ENCODE data around the gene KCNK4.

DNA sequence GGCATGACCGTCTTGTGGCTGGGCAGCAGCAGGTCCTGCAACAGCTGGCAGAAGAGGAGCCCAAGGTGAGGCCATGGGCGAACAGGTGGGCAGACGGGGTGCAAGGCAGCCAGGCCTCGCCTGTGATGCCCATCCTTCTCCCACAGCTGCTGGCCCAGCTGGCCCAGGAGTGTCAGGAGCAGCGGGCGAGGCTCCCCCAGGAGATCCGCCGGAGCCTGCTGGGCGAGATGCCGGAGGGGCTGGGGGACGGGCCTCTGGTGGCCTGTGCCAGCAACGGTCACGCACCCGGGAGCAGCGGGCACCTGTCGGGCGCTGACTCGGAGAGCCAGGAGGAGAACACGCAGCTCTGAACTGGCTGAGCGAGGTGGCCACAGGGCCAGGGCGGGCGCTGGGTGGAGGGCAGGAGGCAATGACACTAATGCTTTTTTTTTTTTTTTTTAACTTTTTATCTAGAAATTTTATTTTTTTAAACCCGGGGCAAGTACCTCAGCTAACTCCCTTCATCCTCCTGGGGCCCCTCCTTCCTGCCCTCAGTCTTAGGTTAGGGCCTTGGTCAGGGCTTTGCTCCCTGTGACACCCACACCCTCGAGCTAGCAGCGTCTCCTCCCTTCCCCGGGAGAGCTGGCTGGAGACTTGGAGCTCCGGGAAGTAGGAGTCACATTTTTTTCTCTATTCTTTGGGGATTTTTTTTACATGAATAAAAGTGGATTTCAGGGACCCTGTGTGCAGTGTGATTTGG, 23.7 kb upstream of the KCNK4 start:
- TF ChIP-seq EZH2 (IDR thresholded peaks at IDR 0.05; ENCODE audit: low read length) (no peak), CTCF (optimal IDR thresholded peaks at IDR 0.05 in 1 of 3, IDR thresholded peaks at IDR 0.05 in 1 of 3, conservative IDR thresholded peaks at IDR 0.05 in 1 of 3; ENCODE audit: extremely low read depth in 1 of 3, insufficient read depth in 2 of 3, low read length in 3 of 3) (no peak)
